K562 (cell line): ENCODE measurements around the gene RREB1. TPM values are rescaled to one million over a fixed set of nuclear protein-coding genes. Genes with fewer than 3 reads are reported as not detected.
A peak's percentile ranks its signal among the peaks of the same experiment; 100 is the strongest.

Experiments used
- FOSL1 ChIP-seq: fragments of 200-800 bp; sonication (Bioruptor generic); conservative IDR thresholded peaks from 2 replicates; pipeline ENCODE4 v1.6.1; 2016; ENCODE audit warnings: missing genetic modification characterization, missing compliant biosample characterization
- GABPA ChIP-seq: fragments of 200-800 bp; sonication (Bioruptor generic); conservative IDR thresholded peaks from 2 replicates; pipeline ENCODE4 v1.6.1; 2016; ENCODE audit warnings: low read depth, missing genetic modification characterization, missing compliant biosample characterization
- GATA2 ChIP-seq: sonication (generic); formaldehyde crosslinking; IDR thresholded peaks from 2 replicates; pipeline ENCODE4 v1.4.0; 2020; ENCODE audit warnings: mild to moderate bottlenecking, missing genetic modification reagents
- GTF2E2 ChIP-seq: fragments of 200-800 bp; sonication (Bioruptor generic); IDR thresholded peaks from 2 replicates; pipeline ENCODE4 v1.6.1; 2016; ENCODE audit warnings: missing genetic modification characterization, missing compliant biosample characterization
- HMG20A ChIP-seq: fragments of 450-650 bp; formaldehyde crosslinking; conservative IDR thresholded peaks from 2 replicates; pipeline ENCODE4 v1.4.0; 2020; ENCODE audit warnings: mild to moderate bottlenecking, mixed read lengths
- HNRNPK ChIP-seq: fragments of 200-400 bp; formaldehyde crosslinking; IDR thresholded peaks from one replicate; pipeline ENCODE4 v1.6.1; 2018; ENCODE audit warnings: mild to moderate bottlenecking, low read depth, low read length; ENCODE audit not compliant: poor library complexity, severe bottlenecking
- IFI16 ChIP-seq: fragments of 250-450 bp; sonication (Bioruptor Pico); IDR thresholded peaks from 2 replicates; pipeline ENCODE4 v2.1.2; 2022; ENCODE audit warnings: mild to moderate bottlenecking, inconsistent platforms
- LEF1 ChIP-seq: fragments of 450-650 bp; IDR thresholded peaks from 2 replicates; pipeline ENCODE4 v1.6.1; 2016; ENCODE audit warnings: mild to moderate bottlenecking
- NFATC3 ChIP-seq: fragments of 450-650 bp; IDR thresholded peaks from 2 replicates; pipeline ENCODE4 v1.6.1; 2017; ENCODE audit warnings: mild to moderate bottlenecking
- NR0B1 ChIP-seq: fragments of 450-650 bp; IDR thresholded peaks from one replicate; pipeline ENCODE4 v1.6.1; 2018; ENCODE audit warnings: mild to moderate bottlenecking, moderate library complexity; ENCODE audit not compliant: partially characterized antibody
- PCBP2 ChIP-seq: fragments of 200-400 bp; formaldehyde crosslinking; IDR thresholded peaks from 2 replicates; pipeline ENCODE4 v1.6.1; 2018; ENCODE audit warnings: low read length, low read depth, mild to moderate bottlenecking, moderate library complexity; ENCODE audit not compliant: poor library complexity, severe bottlenecking
- PRMT5 ChIP-seq: sonication (generic); formaldehyde crosslinking; IDR thresholded peaks from 2 replicates; pipeline ENCODE4 v1.5.0; 2020; ENCODE audit warnings: missing genetic modification reagents
- RBM17 ChIP-seq: fragments of 200-400 bp; formaldehyde crosslinking; IDR thresholded peaks from 2 replicates; pipeline ENCODE4 v1.6.1; 2017; ENCODE audit warnings: low read depth, mild to moderate bottlenecking, low read length, borderline replicate concordance
- RHOXF2B ChIP-seq: fragments of 250-450 bp; sonication (Bioruptor Pico); conservative IDR thresholded peaks from 2 replicates; pipeline ENCODE4 v1.5.1; 2021
- SMARCB1 ChIP-seq: IDR thresholded peaks from 2 replicates; pipeline ENCODE4 v1.6.1; 2011; ENCODE audit warnings: improper control_type of control experiment, low read depth; ENCODE audit not compliant: insufficient read length
- STAT5B ChIP-seq: fragments of 250-450 bp; sonication (Bioruptor Pico); IDR thresholded peaks from 2 replicates; pipeline ENCODE4 v1.8.0; 2021; ENCODE audit warnings: mild to moderate bottlenecking, inconsistent platforms
- TCF15 ChIP-seq: fragments of 250-450 bp; sonication (Bioruptor Pico); IDR thresholded peaks from 2 replicates; pipeline ENCODE4 v1.8.0; 2022; ENCODE audit warnings: moderate library complexity, mild to moderate bottlenecking, inconsistent platforms
- TFE3 ChIP-seq: fragments of 450-650 bp; formaldehyde crosslinking; IDR thresholded peaks from 2 replicates; pipeline ENCODE4 v1.4.0; 2020; ENCODE audit warnings: mild to moderate bottlenecking, mixed read lengths
- U2AF2 ChIP-seq: fragments of 200-400 bp; formaldehyde crosslinking; optimal IDR thresholded peaks from 2 replicates; pipeline ENCODE3; 2017; ENCODE audit warnings: low read depth, mild to moderate bottlenecking, low read length
- YBX1 ChIP-seq: fragments of 450-650 bp; IDR thresholded peaks from 2 replicates; pipeline ENCODE4 v1.7.1; 2016; ENCODE audit warnings: mild to moderate bottlenecking
- ZNF780A ChIP-seq: fragments of 250-450 bp; sonication (Bioruptor Pico); IDR thresholded peaks from 2 replicates; pipeline ENCODE4 v1.5.0; 2021; ENCODE audit warnings: mild to moderate bottlenecking
- polyA plus RNA-seq, 8 experiments: library from polyadenylated mRNA; depleted of rRNA in 4 of 8; stranded (reverse) in 5 of 8; unstranded in 3 of 8; fragments of >200 nt; fragmentation: Nextera tagmentation in 2 of 8; fragmentation: Illumina TruSeq in 1 of 8; extraction: Ambion mirVana in 2 of 8; extraction: Trizol in 1 of 8; gene quantifications; 2 replicates each; pipeline versions ENCODE4 v1.2.1 to v1.2.3, GENCODE V29; 2011 to 2014; ENCODE audit warnings: inconsistent platforms in 1 of 8, missing spikeins in 1 of 8
- total RNA-seq, 7 experiments: library from RNA; depleted of rRNA in 6 of 7; stranded (reverse); fragments of >200 nt in 6 of 7; fragmentation: Illumina TruSeq in 2 of 7; extraction: Trizol in 2 of 7; gene quantifications; 2 replicates each; pipeline versions ENCODE4 v1.2.1 to v1.2.3, GENCODE V29; 2011 to 2021; ENCODE audit warnings: low replicate concordance in 1 of 7
- TF ChIP-seq, protein P1 (sequence below): sonication (generic); formaldehyde crosslinking; IDR thresholded peaks from 2 replicates; pipeline ENCODE4 v1.8.0; 2022; ENCODE audit warnings: missing genetic modification reagents, mild to moderate bottlenecking, borderline replicate concordance

RREB1 gene
- total and polyA plus RNA-seq, 9 of the 15 experiments (the other 6 are each of a cell fraction or from before 2014, with no cell fraction given) = 3.3 to 64.2 (median 19.3) TPM

GRCh38 chr6:7140631-7141378 is 33.0 kb downstream of the RREB1 start (continued):
- no peak for TF ChIP-seq NR0B1
- TF ChIP-seq YBX1 = no peak
- TF ChIP-seq U2AF2 = no peak
- no peak for TF ChIP-seq STAT5B (CRISPR knock-in tag)
- TF ChIP-seq HMG20A (CRISPR knock-in tag) = no peak
- no peak for TF ChIP-seq RBM17
- peak; percentile 20; the same call in 1 of the 2 replicates for TF ChIP-seq GABPA (tag)
- no peak for TF ChIP-seq PCBP2
- no peak for TF ChIP-seq PRMT5
- no peak for TF ChIP-seq HNRNPK
- no peak for TF ChIP-seq TCF15 (CRISPR knock-in tag)
- no peak for TF ChIP-seq SMARCB1
- no peak for TF ChIP-seq ZNF780A (CRISPR knock-in tag)
- no peak for TF ChIP-seq IFI16
- no peak for TF ChIP-seq GATA2 (CRISPR knock-in tag)
- no peak for TF ChIP-seq NFATC3
- TF ChIP-seq LEF1 = peak; percentile 40; the same call in 1 of the 2 replicates
- peak; percentile 33; the same call in 1 of the 2 replicates for TF ChIP-seq FOSL1 (tag)
- 0 out of 2 replicates have a peak, but pooled peaks have one; percentile 43 for TF ChIP-seq RHOXF2B
- TF ChIP-seq, protein P1, sequence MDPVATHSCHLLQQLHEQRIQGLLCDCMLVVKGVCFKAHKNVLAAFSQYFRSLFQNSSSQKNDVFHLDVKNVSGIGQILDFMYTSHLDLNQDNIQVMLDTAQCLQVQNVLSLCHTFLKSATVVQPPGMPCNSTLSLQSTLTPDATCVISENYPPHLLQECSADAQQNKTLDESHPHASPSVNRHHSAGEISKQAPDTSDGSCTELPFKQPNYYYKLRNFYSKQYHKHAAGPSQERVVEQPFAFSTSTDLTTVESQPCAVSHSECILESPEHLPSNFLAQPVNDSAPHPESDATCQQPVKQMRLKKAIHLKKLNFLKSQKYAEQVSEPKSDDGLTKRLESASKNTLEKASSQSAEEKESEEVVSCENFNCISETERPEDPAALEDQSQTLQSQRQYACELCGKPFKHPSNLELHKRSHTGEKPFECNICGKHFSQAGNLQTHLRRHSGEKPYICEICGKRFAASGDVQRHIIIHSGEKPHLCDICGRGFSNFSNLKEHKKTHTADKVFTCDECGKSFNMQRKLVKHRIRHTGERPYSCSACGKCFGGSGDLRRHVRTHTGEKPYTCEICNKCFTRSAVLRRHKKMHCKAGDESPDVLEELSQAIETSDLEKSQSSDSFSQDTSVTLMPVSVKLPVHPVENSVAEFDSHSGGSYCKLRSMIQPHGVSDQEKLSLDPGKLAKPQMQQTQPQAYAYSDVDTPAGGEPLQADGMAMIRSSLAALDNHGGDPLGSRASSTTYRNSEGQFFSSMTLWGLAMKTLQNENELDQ (CRISPR knock-in tag) = no peak
- peak; percentile 77; the same call in 1 of the 2 replicates for TF ChIP-seq GTF2E2 (tag)
- no peak for TF ChIP-seq TFE3 (CRISPR knock-in tag)
